ENCODE measurements around the gene DHRS3.
A peak's percentile ranks its signal among the peaks of the same experiment; 100 is the strongest.

DHRS3 gene

GRCh38 chr1:12637693-12638092 is 19.7 kb upstream of the DHRS3 start:
- no peak for DNase-seq

- DNase-seq: no peak
Measured at GRCh38 chr1:12636098-12636950, 18.3 kb upstream of the DHRS3 start.

- no peak for DNase-seq
Measured at GRCh38 chr1:12634696-12635202, 16.7 kb upstream of the DHRS3 start.

- no peak for DNase-seq
Measured at GRCh38 chr1:12634156-12634555, 16.1 kb upstream of the DHRS3 start.

- DNase-seq: no peak
Measured at GRCh38 chr1:12631571-12631970, 13.6 kb upstream of the DHRS3 start.

- no peak for DNase-seq
Measured at GRCh38 chr1:12630946-12631530, 13.0 kb upstream of the DHRS3 start.

- DNase-seq: no peak
Measured at GRCh38 chr1:12629985-12630760, 12.2 kb upstream of the DHRS3 start.

GRCh38 chr1:12629511-12629956 is 11.5 kb upstream of the DHRS3 start:
- no peak for DNase-seq

- DNase-seq: no peak
Measured at GRCh38 chr1:12627296-12627695, 9.3 kb upstream of the DHRS3 start.

GRCh38 chr1:12626888-12627287 is 8.9 kb upstream of the DHRS3 start:
- no peak for DNase-seq

- no peak for DNase-seq
Measured at GRCh38 chr1:12625276-12625675, 7.3 kb upstream of the DHRS3 start.

GRCh38 chr1:12622506-12622905 is 4.5 kb upstream of the DHRS3 start:
- DNase-seq: no peak

GRCh38 chr1:12621346-12622335 is 3.6 kb upstream of the DHRS3 start:
- no peak for DNase-seq

- no peak for DNase-seq
Measured at GRCh38 chr1:12620931-12621330, 2.9 kb upstream of the DHRS3 start.

GRCh38 chr1:12620488-12620865 is 2.5 kb upstream of the DHRS3 start:
- DNase-seq: no peak

GRCh38 chr1:12619792-12620487 is 1.9 kb upstream of the DHRS3 start:
- peak in 1 of 2 experiments; percentile 14 for DNase-seq

GRCh38 chr1:12618965-12619791 is 1.2 kb upstream of the DHRS3 start:
- DNase-seq: no peak

GRCh38 chr1:12618661-12618964 is 603 bp upstream of the DHRS3 start:
- no peak for DNase-seq

GRCh38 chr1:12617511-12617900 is 504 bp downstream of the DHRS3 start:
- DNase-seq: no peak

- no peak for DNase-seq
Measured at GRCh38 chr1:12616709-12617373, 1.2 kb downstream of the DHRS3 start.

All from NCI-H187 (cell line).